D721Med (cell line): ENCODE results near the gene NR2C2AP.

Source experiments
- DNase-seq: peaks from one replicate; pipeline ENCODE4 v3.0.0; 2011; ENCODE audit warnings: low spot score; ENCODE audit not compliant: insufficient read length
- FAIRE-seq: peaks from 2 replicates; lab custom pipeline; 2011; peaks lifted over from hg19 to GRCh38; lab: Jason Lieb, UNC
- TF ChIP-seq, protein P1 (sequence below): IDR thresholded peaks from 2 replicates; pipeline ENCODE4 v1.5.1; 2012; ENCODE audit warnings: mild to moderate bottlenecking, control low read depth; ENCODE audit not compliant: insufficient read depth; ENCODE audit errors: missing control alignments

The NR2C2AP gene

GRCh38 chr19:19151418-19151817 is 51.8 kb downstream of the NR2C2AP start:
- TF ChIP-seq, protein P1, sequence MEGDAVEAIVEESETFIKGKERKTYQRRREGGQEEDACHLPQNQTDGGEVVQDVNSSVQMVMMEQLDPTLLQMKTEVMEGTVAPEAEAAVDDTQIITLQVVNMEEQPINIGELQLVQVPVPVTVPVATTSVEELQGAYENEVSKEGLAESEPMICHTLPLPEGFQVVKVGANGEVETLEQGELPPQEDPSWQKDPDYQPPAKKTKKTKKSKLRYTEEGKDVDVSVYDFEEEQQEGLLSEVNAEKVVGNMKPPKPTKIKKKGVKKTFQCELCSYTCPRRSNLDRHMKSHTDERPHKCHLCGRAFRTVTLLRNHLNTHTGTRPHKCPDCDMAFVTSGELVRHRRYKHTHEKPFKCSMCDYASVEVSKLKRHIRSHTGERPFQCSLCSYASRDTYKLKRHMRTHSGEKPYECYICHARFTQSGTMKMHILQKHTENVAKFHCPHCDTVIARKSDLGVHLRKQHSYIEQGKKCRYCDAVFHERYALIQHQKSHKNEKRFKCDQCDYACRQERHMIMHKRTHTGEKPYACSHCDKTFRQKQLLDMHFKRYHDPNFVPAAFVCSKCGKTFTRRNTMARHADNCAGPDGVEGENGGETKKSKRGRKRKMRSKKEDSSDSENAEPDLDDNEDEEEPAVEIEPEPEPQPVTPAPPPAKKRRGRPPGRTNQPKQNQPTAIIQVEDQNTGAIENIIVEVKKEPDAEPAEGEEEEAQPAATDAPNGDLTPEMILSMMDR, result no peak
- DNase-seq (no peak), FAIRE-seq (no peak)
